OCI-LY7 (cell line): ENCODE results near the gene TREML1. TPM values are rescaled to one million over a fixed set of nuclear protein-coding genes. Genes with fewer than 3 reads are reported as not detected.

ENCODE experiments used
- BruUV-seq: library from RNA; stranded (reverse); fragments of 400-500 nt; replicated peaks from 2 replicates; lab custom pipeline; 2021; lab: Mats Ljungman, UMichigan
- CTCF ChIA-PET: fragments of 300-600 bp; sonication (Branson Sonifier 250); formaldehyde crosslinking; loops from one replicate; lab custom pipeline; 2022; ENCODE audit warnings: antibody characterized with exemption; ENCODE audit not compliant: unreplicated experiment; lab: Charles Lee
- POLR2A ChIA-PET: fragments of 300-600 bp; sonication (Branson Sonifier 250); formaldehyde crosslinking; loops from one replicate; lab custom pipeline; 2022; ENCODE audit warnings: antibody characterized with exemption; lab: Charles Lee
- DNase-seq: peaks from one replicate; pipeline ENCODE4 v3.0.0-alpha.2; 2015; ENCODE audit warnings: low spot score
- H2AFZ ChIP-seq: fragments of 200-600 bp; sonication (generic), shearing (Covaris generic); 2 replicates; pipeline ENCODE4 v1.6.1; 2014; ENCODE audit warnings: mild to moderate bottlenecking, antibody characterized with exemption, low read length, moderate library complexity
- H3K27ac ChIP-seq: fragments of 200-600 bp; sonication (generic); 2 replicates; pipeline ENCODE4 v1.5.1; 2014; ENCODE audit warnings: mixed run types, low read depth, mild to moderate bottlenecking, moderate library complexity, low read length, inconsistent platforms; ENCODE audit not compliant: poor library complexity, severe bottlenecking
- H3K36me3 ChIP-seq: fragments of 200-600 bp; sonication (generic); 2 replicates; pipeline ENCODE4 v1.6.1; 2014; ENCODE audit warnings: mild to moderate bottlenecking, antibody characterized with exemption, low read length, moderate library complexity, mixed read lengths; ENCODE audit not compliant: insufficient read depth
- H3K4me1 ChIP-seq: fragments of 200-600 bp; sonication (generic); 2 replicates; pipeline ENCODE4 v1.5.1; 2014; ENCODE audit warnings: mild to moderate bottlenecking, low read length; ENCODE audit not compliant: insufficient read depth, poor library complexity, severe bottlenecking
- H3K4me2 ChIP-seq: fragments of 200-600 bp; sonication (generic); 2 replicates; pipeline ENCODE4 v1.6.1; 2014; ENCODE audit warnings: mild to moderate bottlenecking, low read length
- H3K4me3 ChIP-seq: fragments of 200-600 bp; sonication (generic); 2 replicates; pipeline ENCODE4 v1.5.1; 2014; ENCODE audit warnings: mild to moderate bottlenecking, low read depth, low read length; ENCODE audit not compliant: poor library complexity, severe bottlenecking
- H3K79me2 ChIP-seq: fragments of 200-600 bp; sonication (generic); 2 replicates; pipeline ENCODE4 v1.6.1; 2016; ENCODE audit warnings: low read depth, mild to moderate bottlenecking, low read length, moderate library complexity, mixed read lengths; ENCODE audit not compliant: insufficient read depth
- H3K9me2 ChIP-seq: fragments of 200-600 bp; sonication (generic); 2 replicates; pipeline ENCODE4 v1.6.1; 2016; ENCODE audit warnings: mild to moderate bottlenecking, low read length, mixed read lengths; ENCODE audit not compliant: insufficient read depth
- H3K9me3 ChIP-seq: fragments of 200-600 bp; sonication (generic); 2 replicates; pipeline ENCODE4 v1.6.1; 2014; ENCODE audit warnings: mild to moderate bottlenecking, mixed run types, low read length, mixed read lengths
- H4K20me1 ChIP-seq: fragments of 200-600 bp; sonication (generic); 2 replicates; pipeline ENCODE4 v1.6.1; 2014; ENCODE audit warnings: mild to moderate bottlenecking, antibody characterized with exemption, low read length, moderate library complexity, mixed read lengths; ENCODE audit not compliant: insufficient read depth
- EZH2phosphoT487 ChIP-seq: fragments of 200-600 bp; sonication (generic); IDR thresholded peaks from 2 replicates; pipeline ENCODE4 v1.6.1; 2018; ENCODE audit warnings: low read depth, borderline replicate concordance, mild to moderate bottlenecking, mixed run types, antibody characterized with exemption, low read length, moderate library complexity, mixed read lengths
- intact Hi-C: fragments of 100-400 bp; cut with micrococcal nuclease; formaldehyde crosslinking; loops from one replicate; pipeline ENCODE4 v1.10.0; 2022; ENCODE audit not compliant: unreplicated experiment
- total RNA-seq, 2 experiments: library from RNA; depleted of rRNA in 1 of 2; stranded (reverse); fragments of >200 nt in 1 of 2; shearing (Covaris generic) in 1 of 2; gene quantifications; 2 replicates each; pipeline ENCODE4 v1.2.3, GENCODE V29; 2014 to 2022
- TF ChIP-seq, protein P1 (sequence below): fragments of 200-600 bp; sonication (generic); conservative IDR thresholded peaks from 2 replicates; pipeline ENCODE4 v1.5.1; 2014; ENCODE audit warnings: mild to moderate bottlenecking, antibody characterized with exemption, low read length, moderate library complexity, mixed read lengths

Gene TREML1
- total RNA-seq, 2 experiments from 2014 or later = not detected

- TF ChIP-seq, protein P1, sequence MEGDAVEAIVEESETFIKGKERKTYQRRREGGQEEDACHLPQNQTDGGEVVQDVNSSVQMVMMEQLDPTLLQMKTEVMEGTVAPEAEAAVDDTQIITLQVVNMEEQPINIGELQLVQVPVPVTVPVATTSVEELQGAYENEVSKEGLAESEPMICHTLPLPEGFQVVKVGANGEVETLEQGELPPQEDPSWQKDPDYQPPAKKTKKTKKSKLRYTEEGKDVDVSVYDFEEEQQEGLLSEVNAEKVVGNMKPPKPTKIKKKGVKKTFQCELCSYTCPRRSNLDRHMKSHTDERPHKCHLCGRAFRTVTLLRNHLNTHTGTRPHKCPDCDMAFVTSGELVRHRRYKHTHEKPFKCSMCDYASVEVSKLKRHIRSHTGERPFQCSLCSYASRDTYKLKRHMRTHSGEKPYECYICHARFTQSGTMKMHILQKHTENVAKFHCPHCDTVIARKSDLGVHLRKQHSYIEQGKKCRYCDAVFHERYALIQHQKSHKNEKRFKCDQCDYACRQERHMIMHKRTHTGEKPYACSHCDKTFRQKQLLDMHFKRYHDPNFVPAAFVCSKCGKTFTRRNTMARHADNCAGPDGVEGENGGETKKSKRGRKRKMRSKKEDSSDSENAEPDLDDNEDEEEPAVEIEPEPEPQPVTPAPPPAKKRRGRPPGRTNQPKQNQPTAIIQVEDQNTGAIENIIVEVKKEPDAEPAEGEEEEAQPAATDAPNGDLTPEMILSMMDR = no peak
- TF ChIP-seq EZH2phosphoT487 = no peak
- Histone ChIP-seq H2AFZ (no peak overlapping the region), H3K36me3 (no peaks in the 10 kb centered on the region), H3K79me2 (no peaks in the 10 kb centered on the region), H3K4me1 (no peaks in the 10 kb centered on the region), H3K4me2 (no peak overlapping the region), H3K4me3 (no peak overlapping the region), H3K9me3 (no peaks in the 10 kb centered on the region), H3K9me2 (no peaks in the 10 kb centered on the region), H3K27ac (no peak overlapping the region), H4K20me1 (no peaks in the 10 kb centered on the region)
- POLR2A ChIA-PET = no interaction called here
- BruUV-seq = no TSS peak
- CTCF ChIA-PET = no interaction called here
- DNase-seq = no peak
- intact Hi-C loops = no loop called here
Measured at GRCh38 chr6:41153451-41153850, 696 bp downstream of the TREML1 start.

DNA sequence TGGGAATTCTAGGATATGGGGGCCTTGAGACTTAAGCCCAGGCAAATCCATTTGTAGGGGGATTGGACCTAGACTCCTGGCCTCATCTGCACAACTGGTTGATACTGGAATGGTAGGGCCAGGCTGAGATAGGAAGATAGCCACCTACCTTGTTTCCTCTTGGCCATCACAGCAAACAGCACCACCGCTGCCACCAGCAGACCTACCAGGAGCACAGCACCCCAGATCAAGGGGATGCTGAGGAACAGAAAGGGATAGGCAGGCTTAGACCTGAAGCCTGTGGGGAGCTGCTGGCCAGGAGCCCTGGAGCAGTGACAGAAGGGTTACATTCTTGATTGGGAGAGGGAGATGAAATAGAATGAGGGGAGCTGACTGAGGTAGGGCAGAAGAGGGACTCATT, 3.5 kb downstream of the TREML1 start:
- no peaks in the 10 kb centered on the region for H3K9me3 ChIP-seq
- no TSS peak for BruUV-seq
- ChIA-PET CTCF (no interaction called here), POLR2A (interaction anchor here (0.6 kb wide), 1 partner anchor 222 kb away, joined by 3 read pairs; no protein-coding TSS in a partner anchor)
- H3K79me2 ChIP-seq = no peaks in the 10 kb centered on the region
- no peak overlapping the region for H3K4me2 ChIP-seq
- TF ChIP-seq, protein P1 = no peak
- no peak for TF ChIP-seq EZH2phosphoT487
- no peaks in the 10 kb centered on the region for H3K4me1 ChIP-seq
- H3K27ac ChIP-seq = no peak overlapping the region
- intact Hi-C loops = no loop called here
- no peaks in the 10 kb centered on the region for H3K36me3 ChIP-seq
- H3K9me2 ChIP-seq = no peaks in the 10 kb centered on the region
- H2AFZ ChIP-seq = no peak overlapping the region
- no peak overlapping the region for H3K4me3 ChIP-seq
- DNase-seq = no peak
- H4K20me1 ChIP-seq = no peaks in the 10 kb centered on the region

DNA sequence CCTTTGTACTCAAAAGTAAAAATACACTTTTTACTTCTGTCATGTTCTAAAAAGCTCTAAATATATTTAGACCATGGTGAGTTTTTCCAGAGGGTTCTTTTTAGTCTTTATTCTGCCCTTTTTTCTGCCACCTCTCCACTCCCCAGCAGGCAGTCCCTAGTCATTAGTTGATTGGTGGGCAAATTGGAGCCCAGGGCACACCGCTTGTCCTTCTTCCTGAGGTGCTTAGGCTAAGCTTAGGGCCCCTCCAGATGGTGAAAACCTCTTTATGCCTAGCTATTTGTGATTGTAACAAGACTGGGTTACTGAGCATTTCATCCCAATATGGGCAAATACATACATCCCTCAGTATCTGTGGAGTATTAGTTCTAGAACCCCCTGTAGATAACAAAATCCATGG, 6.2 kb downstream of the TREML1 start:
- DNase-seq = no peak
- intact Hi-C loops = no loop called here
- no peaks in the 10 kb centered on the region for H4K20me1 ChIP-seq
- no peak overlapping the region for H3K27ac ChIP-seq
- BruUV-seq = no TSS peak
- H3K9me3 ChIP-seq = no peaks in the 10 kb centered on the region
- no peaks in the 10 kb centered on the region for H3K36me3 ChIP-seq
- H3K9me2 ChIP-seq = no peaks in the 10 kb centered on the region
- H3K4me2 ChIP-seq = no peak overlapping the region
- H3K4me3 ChIP-seq = no peak overlapping the region
- H3K4me1 ChIP-seq = no peaks in the 10 kb centered on the region
- no peaks in the 10 kb centered on the region for H3K79me2 ChIP-seq
- no peak for TF ChIP-seq EZH2phosphoT487
- TF ChIP-seq, protein P1 = no peak
- no peak overlapping the region for H2AFZ ChIP-seq
- ChIA-PET CTCF (no interaction called here), POLR2A (no interaction called here)
